GM10847 (cell line): Measurements from ENCODE around the gene PCLO.

Source experiments
- POLR2A ChIP-seq: IDR thresholded peaks from 2 replicates; pipeline ENCODE4 v1.6.1; 2011; ENCODE audit not compliant: insufficient read length; ENCODE audit errors: extremely low read depth

PCLO gene

GRCh38 chr7:82755705-82756551 lies 406.8 kb downstream of the PCLO start:
- TF ChIP-seq POLR2A, result no peak

GRCh38 chr7:82750007-82750406 lies 412.7 kb downstream of the PCLO start:
- no peak for TF ChIP-seq POLR2A

- TF ChIP-seq POLR2A, result no peak
Measured at GRCh38 chr7:82745820-82746219, 416.9 kb downstream of the PCLO start.

GRCh38 chr7:82745117-82745516 lies 417.6 kb downstream of the PCLO start:
- no peak for TF ChIP-seq POLR2A

GRCh38 chr7:82742163-82742562 lies 420.5 kb downstream of the PCLO start:
- TF ChIP-seq POLR2A, result no peak

GRCh38 chr7:82741493-82741892 lies 421.2 kb downstream of the PCLO start:
- TF ChIP-seq POLR2A, result no peak

- TF ChIP-seq POLR2A, result no peak
Measured at GRCh38 chr7:82740246-82740848, 422.3 kb downstream of the PCLO start.

- TF ChIP-seq POLR2A, result no peak
Measured at GRCh38 chr7:82736633-82737032, 426.1 kb downstream of the PCLO start.

GRCh38 chr7:82732677-82733076 lies 430.0 kb downstream of the PCLO start:
- no peak for TF ChIP-seq POLR2A

- no peak for TF ChIP-seq POLR2A
Measured at GRCh38 chr7:82729172-82730030, 433.3 kb downstream of the PCLO start.

GRCh38 chr7:82726038-82726800 lies 436.5 kb downstream of the PCLO start:
- TF ChIP-seq POLR2A, result no peak

GRCh38 chr7:82723411-82723810 lies 439.3 kb downstream of the PCLO start:
- no peak for TF ChIP-seq POLR2A

GRCh38 chr7:82722946-82723345 lies 439.7 kb downstream of the PCLO start:
- TF ChIP-seq POLR2A, result no peak

GRCh38 chr7:82715344-82715743 lies 447.3 kb downstream of the PCLO start:
- TF ChIP-seq POLR2A, result no peak

GRCh38 chr7:82714883-82715282 lies 447.8 kb downstream of the PCLO start:
- TF ChIP-seq POLR2A, result no peak

GRCh38 chr7:82713506-82713905 lies 449.2 kb downstream of the PCLO start:
- no peak for TF ChIP-seq POLR2A
